GM12892 (cell line): ENCODE data around the gene SPRYD3.

Experiments
- DNase-seq: peaks from one replicate; pipeline ENCODE4 v3.0.0; 2011; ENCODE audit not compliant: insufficient read length
- FAIRE-seq: peaks from 2 replicates; lab custom pipeline; 2011; peaks lifted over from hg19 to GRCh38; lab: Jason Lieb, UNC
- POLR2A ChIP-seq: IDR thresholded peaks from 2 replicates; pipeline ENCODE4 v1.6.1; 2011; ENCODE audit warnings: low read depth, low read length, control low read depth
- POLR2AphosphoS5 ChIP-seq: IDR thresholded peaks from 2 replicates; pipeline ENCODE4 v1.6.1; 2011; ENCODE audit warnings: low read depth, low read length, control low read depth
- TAF1 ChIP-seq: IDR thresholded peaks from 2 replicates; pipeline ENCODE4 v1.6.1; 2011; ENCODE audit warnings: low read depth, mild to moderate bottlenecking, control low read depth, low read length, borderline replicate concordance

The SPRYD3 gene

GRCh38 chr12:53091756-53092155, 12.6 kb upstream of the SPRYD3 start:
- TF ChIP-seq POLR2A (no peak), POLR2AphosphoS5 (no peak), TAF1 (no peak)
- FAIRE-seq (no peak), DNase-seq (no peak)

- DNase-seq (no peak), FAIRE-seq (no peak)
- TF ChIP-seq POLR2A = no peak
- no peak for TF ChIP-seq POLR2AphosphoS5
- no peak for TF ChIP-seq TAF1
These were observed 11.4 kb upstream of the SPRYD3 start for GRCh38 chr12:53090554-53090953.

GRCh38 chr12:53090105-53090504, 10.9 kb upstream of the SPRYD3 start:
- FAIRE-seq (no peak), DNase-seq (no peak)
- TF ChIP-seq POLR2AphosphoS5 (no peak), TAF1 (no peak), POLR2A (no peak)

- DNase-seq = no peak
- TF ChIP-seq POLR2AphosphoS5 (no peak), POLR2A (no peak), TAF1 (no peak)
- no peak for FAIRE-seq
These were observed 7.2 kb upstream of the SPRYD3 start for GRCh38 chr12:53086361-53086760.

GRCh38 chr12:53082637-53083175, 3.5 kb upstream of the SPRYD3 start:
- DNase-seq (no peak), FAIRE-seq (no peak)
- TF ChIP-seq POLR2A = no peak
- TF ChIP-seq TAF1 = no peak
- TF ChIP-seq POLR2AphosphoS5 = no peak

- FAIRE-seq (no peak), DNase-seq (no peak)
- no peak for TF ChIP-seq POLR2A
These were observed 565 bp downstream of the SPRYD3 start for GRCh38 chr12:53078425-53079225.

- DNase-seq (no peak), FAIRE-seq (no peak)
- TF ChIP-seq TAF1 = no peak
- TF ChIP-seq POLR2A = no peak
- TF ChIP-seq POLR2AphosphoS5 = no peak
These were observed 2.2 kb downstream of the SPRYD3 start for GRCh38 chr12:53077030-53077429.

GRCh38 chr12:53076461-53076860, 2.7 kb downstream of the SPRYD3 start:
- no peak for DNase-seq
- no peak for FAIRE-seq
- TF ChIP-seq TAF1 (no peak), POLR2AphosphoS5 (no peak)

- FAIRE-seq = no peak
- TF ChIP-seq POLR2A (no peak), TAF1 (no peak), POLR2AphosphoS5 (no peak)
These were observed 4.2 kb downstream of the SPRYD3 start for GRCh38 chr12:53074999-53075370.

GRCh38 chr12:53074283-53074998, 4.7 kb downstream of the SPRYD3 start:
- no peak for FAIRE-seq
- no peak for DNase-seq
- no peak for TF ChIP-seq POLR2A
- TF ChIP-seq POLR2AphosphoS5 = no peak
- no peak for TF ChIP-seq TAF1

More at GRCh38 chr12:53074999-53075370, 4.2 kb downstream of the SPRYD3 start:
- DNase-seq = no peak

- no peak for DNase-seq
These were observed 5.3 kb downstream of the SPRYD3 start for GRCh38 chr12:53073881-53074280.

More at GRCh38 chr12:53073881-53074280, 5.3 kb downstream of the SPRYD3 start:
- no peak for TF ChIP-seq POLR2AphosphoS5
- TF ChIP-seq POLR2A = no peak
- TF ChIP-seq TAF1 = no peak
- FAIRE-seq = no peak
